ENCODE results near the gene DOLPP1. TPM values are rescaled to one million over a fixed set of nuclear protein-coding genes. Genes with fewer than 3 reads are reported as not detected.
"Not testable (repeated sequence)": the region's sequence is repeated elsewhere in the genome, so short reads cannot be mapped to it uniquely, and the experiment has no call there.

The DOLPP1 gene
- total and polyA plus RNA-seq, 2 experiments from 2014 or later, result 11.6 to 12.8 TPM

DNA sequence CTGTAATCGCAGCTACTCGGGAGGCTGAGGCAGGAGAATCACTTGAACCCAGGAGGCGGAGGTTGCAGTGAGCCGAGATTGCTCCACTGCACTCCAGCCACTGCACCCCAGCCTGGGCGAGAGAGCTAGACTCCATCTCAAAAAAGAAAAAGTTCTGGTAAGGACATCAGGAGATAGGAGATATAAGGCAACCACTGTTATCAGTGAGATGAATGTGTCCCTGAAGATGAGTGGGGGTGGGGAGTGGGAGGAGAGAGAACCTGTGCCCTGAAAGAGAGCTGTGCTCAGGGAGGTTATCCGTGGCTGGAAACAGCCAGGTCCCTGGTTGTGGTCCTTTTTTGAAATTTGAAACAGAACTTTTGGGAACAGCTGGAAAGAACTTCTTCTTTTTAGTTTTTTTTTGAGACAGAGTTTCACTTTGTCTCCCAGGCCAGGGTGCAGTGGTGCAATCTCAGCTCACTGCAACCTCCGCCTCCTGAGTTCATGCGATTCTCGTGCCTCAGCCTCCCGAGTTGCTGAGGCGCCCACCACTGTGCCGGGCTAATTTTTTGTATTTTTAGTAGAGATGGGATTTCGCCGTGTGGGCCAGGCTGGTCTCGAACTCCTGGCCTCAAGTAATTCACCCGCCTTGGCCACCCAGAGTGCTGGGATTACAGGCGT lies 32.9 kb downstream of the DOLPP1 start:
- Histone ChIP-seq H2AFZ (no peak overlapping the region), H3K4me2 (ENCODE audit: unreplicated experiment) (no peak overlapping the region), H3K9ac (no peak overlapping the region), H3K9me3 (ENCODE audit: low read depth) (no peaks in the 10 kb centered on the region), H3K27ac (no peak overlapping the region), H3K79me2 (ENCODE audit: insufficient read depth) (peaks cover 79% of the 10 kb centered on the region), H3K4me3 (no peak overlapping the region), H3K36me3 (ENCODE audit: low read depth) (no peaks in the 10 kb centered on the region), H3K9me2 (ENCODE audit: insufficient read depth) (no peaks in the 10 kb centered on the region), H3K4me1 (ENCODE audit: insufficient read depth) (peaks cover 6% of the 10 kb centered on the region), H3F3A (ENCODE audit: insufficient read depth) (peaks cover 10% of the 10 kb centered on the region; the same call in 1 of the 2 replicates), H4K20me1 (ENCODE audit: insufficient read depth) (no peaks in the 10 kb centered on the region; the same call in 1 of the 2 replicates), H3K27me3 (replicated peaks; ENCODE audit: insufficient read depth) (no peaks in the 10 kb centered on the region)
- 96 to 97% methylated on average over 17 of the region's 17 CpGs for WGBS, 2 experiments (ENCODE audit: low coverage in 1 of 2, low lambda C conversion rate in 2 of 2, missing lambda C conversion rate in 2 of 2)
- no peak for DNase-seq
- in situ Hi-C loops (cut with MboI), result no loop called here
- no peak for TF ChIP-seq EZH2phosphoT487 (IDR thresholded peaks at IDR 0.05; ENCODE audit: insufficient read depth, low read depth)
- no peak for TF ChIP-seq EZH2 (IDR thresholded peaks at IDR 0.05; ENCODE audit: insufficient read depth, poor library complexity, severe bottlenecking)

DNA sequence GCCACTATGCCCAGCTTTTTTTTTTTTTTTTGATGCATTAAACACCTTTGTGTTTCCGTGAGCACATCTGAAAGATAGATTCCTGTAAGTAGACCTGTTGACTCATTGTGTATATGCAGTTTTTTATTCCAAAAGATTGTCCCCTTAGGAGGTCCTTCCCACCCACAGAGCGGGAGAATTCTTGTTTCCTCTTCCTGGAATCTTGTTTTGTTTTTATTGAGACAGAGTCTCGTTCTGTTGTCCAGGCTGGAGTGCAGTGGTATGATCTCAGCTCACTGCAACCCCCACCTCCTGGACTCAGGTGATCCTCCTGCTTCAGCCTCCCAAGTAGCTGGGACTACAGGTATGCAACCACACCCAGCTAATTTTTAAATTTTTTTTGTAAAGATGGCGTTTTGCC lies 37.9 kb downstream of the DOLPP1 start:
- no peak overlapping the region for H3K9ac ChIP-seq
- 73 to 77% methylated on average over 4 of the region's 4 CpGs for WGBS, 2 experiments (ENCODE audit: low coverage in 1 of 2, low lambda C conversion rate in 2 of 2, missing lambda C conversion rate in 2 of 2)
- no peak overlapping the region for H3K27ac ChIP-seq
- peaks cover 13% of the 10 kb centered on the region; the same call in 1 of the 2 replicates for H3F3A ChIP-seq (ENCODE audit: insufficient read depth)
- H3K36me3 ChIP-seq (ENCODE audit: low read depth), result no peaks in the 10 kb centered on the region
- no peaks in the 10 kb centered on the region; the same call in 1 of the 2 replicates for H4K20me1 ChIP-seq (ENCODE audit: insufficient read depth)
- H3K4me2 ChIP-seq (ENCODE audit: unreplicated experiment), result no peak overlapping the region
- TF ChIP-seq EZH2phosphoT487 (IDR thresholded peaks at IDR 0.05; ENCODE audit: insufficient read depth, low read depth) (no peak), EZH2 (IDR thresholded peaks at IDR 0.05; ENCODE audit: insufficient read depth, poor library complexity, severe bottlenecking) (no peak)
- no peak overlapping the region for H3K4me3 ChIP-seq
- no peak for DNase-seq
- H2AFZ ChIP-seq, result no peak overlapping the region
- H3K79me2 ChIP-seq (ENCODE audit: insufficient read depth), result peaks cover 67% of the 10 kb centered on the region
- H3K4me1 ChIP-seq (ENCODE audit: insufficient read depth), result peaks cover 5% of the 10 kb centered on the region; the same call in 1 of the 2 replicates
- H3K27me3 ChIP-seq (replicated peaks; ENCODE audit: insufficient read depth), result no peaks in the 10 kb centered on the region
- in situ Hi-C loops (cut with MboI), result no loop called here
- no peaks in the 10 kb centered on the region for H3K9me3 ChIP-seq (ENCODE audit: low read depth)
- no peaks in the 10 kb centered on the region for H3K9me2 ChIP-seq (ENCODE audit: insufficient read depth)

DNA sequence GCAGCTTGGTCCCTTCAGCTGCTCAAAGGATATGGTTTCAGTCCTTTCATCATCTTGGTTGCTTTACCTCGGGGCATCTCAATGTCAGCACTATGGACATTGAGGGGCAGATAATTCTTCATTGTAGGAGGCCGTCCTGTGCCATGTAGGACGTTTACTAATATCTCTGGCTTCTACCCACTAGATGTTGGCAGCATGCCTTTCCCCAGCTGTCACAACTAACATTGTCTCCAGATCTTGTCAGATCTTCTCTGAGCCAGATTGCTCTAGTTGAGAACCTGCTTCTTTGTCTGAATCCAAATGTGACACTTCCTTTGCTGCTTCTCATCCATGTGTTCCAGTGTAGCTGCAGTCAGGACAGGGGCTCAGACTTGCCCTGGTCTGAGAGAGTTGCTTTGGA lies 40.6 kb downstream of the DOLPP1 start:
- Histone ChIP-seq H3K36me3 (ENCODE audit: low read depth) (no peaks in the 10 kb centered on the region; the same call in 1 of the 2 replicates), H4K20me1 (ENCODE audit: insufficient read depth) (no peaks in the 10 kb centered on the region; the same call in 1 of the 2 replicates), H3K9me3 (ENCODE audit: low read depth) (no peaks in the 10 kb centered on the region), H3K4me1 (ENCODE audit: insufficient read depth) (peaks cover 13% of the 10 kb centered on the region), H3K4me3 (no peak overlapping the region), H3K27ac (peak overlapping the region; percentile 30; the same call in 1 of the 2 replicates), H3K27me3 (replicated peaks; ENCODE audit: insufficient read depth) (no peaks in the 10 kb centered on the region), H3K9me2 (ENCODE audit: insufficient read depth) (no peaks in the 10 kb centered on the region), H3K4me2 (ENCODE audit: unreplicated experiment) (no peak overlapping the region), H3K9ac (peak overlapping the region; percentile 64), H2AFZ (no peak overlapping the region), H3F3A (ENCODE audit: insufficient read depth) (peaks cover 7% of the 10 kb centered on the region; the same call in 1 of the 2 replicates), H3K79me2 (ENCODE audit: insufficient read depth) (peaks cover 42% of the 10 kb centered on the region)
- in situ Hi-C loops (cut with MboI), result no loop called here
- peak; percentile 52 for DNase-seq
- no peak for TF ChIP-seq EZH2phosphoT487 (IDR thresholded peaks at IDR 0.05; ENCODE audit: insufficient read depth, low read depth)
- TF ChIP-seq EZH2 (IDR thresholded peaks at IDR 0.05; ENCODE audit: insufficient read depth, poor library complexity, severe bottlenecking), result no peak
- WGBS, 2 experiments (ENCODE audit: low coverage in 1 of 2, low lambda C conversion rate in 2 of 2, missing lambda C conversion rate in 2 of 2), result 59 to 66% methylated on average over 3 of the region's 3 CpGs

DNA sequence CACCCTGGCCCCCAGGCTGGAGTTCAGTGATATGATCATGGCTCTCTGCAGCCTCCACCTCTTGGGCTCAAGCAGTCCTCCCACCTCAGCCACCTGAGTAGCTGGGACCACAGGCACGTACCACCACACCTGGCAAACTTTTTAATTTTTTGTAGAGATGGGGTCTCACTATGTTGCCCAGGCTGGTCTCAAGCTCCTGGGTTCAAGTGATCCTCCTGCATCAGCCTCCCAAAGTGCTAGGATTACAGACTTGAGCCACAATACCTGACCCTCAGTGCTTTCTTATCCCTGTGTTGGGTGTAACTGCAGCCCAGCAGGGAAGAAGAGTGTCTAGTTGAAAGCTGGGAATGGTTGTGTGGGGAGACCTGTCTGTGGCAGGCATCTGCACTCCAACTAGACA lies 41.2 kb downstream of the DOLPP1 start:
- 100% methylated on average over 1 of the region's 1 CpG for WGBS, 2 experiments (ENCODE audit: low coverage in 1 of 2, low lambda C conversion rate in 2 of 2, missing lambda C conversion rate in 2 of 2)
- H3K36me3 ChIP-seq (ENCODE audit: low read depth), result no peaks in the 10 kb centered on the region; the same call in 1 of the 2 replicates
- in situ Hi-C loops (cut with MboI), result no loop called here
- no peaks in the 10 kb centered on the region for H3K27me3 ChIP-seq (replicated peaks; ENCODE audit: insufficient read depth)
- H3K9me2 ChIP-seq (ENCODE audit: insufficient read depth), result no peaks in the 10 kb centered on the region
- H2AFZ ChIP-seq, result no peak overlapping the region
- H4K20me1 ChIP-seq (ENCODE audit: insufficient read depth), result no peaks in the 10 kb centered on the region; the same call in 1 of the 2 replicates
- DNase-seq, result no peak
- no peak overlapping the region for H3K4me2 ChIP-seq (ENCODE audit: unreplicated experiment)
- TF ChIP-seq EZH2 (IDR thresholded peaks at IDR 0.05; ENCODE audit: insufficient read depth, poor library complexity, severe bottlenecking) (no peak), EZH2phosphoT487 (IDR thresholded peaks at IDR 0.05; ENCODE audit: insufficient read depth, low read depth) (no peak)
- H3K9me3 ChIP-seq (ENCODE audit: low read depth), result no peaks in the 10 kb centered on the region
- peaks cover 35% of the 10 kb centered on the region for H3K79me2 ChIP-seq (ENCODE audit: insufficient read depth)
- peaks cover 7% of the 10 kb centered on the region; the same call in 1 of the 2 replicates for H3F3A ChIP-seq (ENCODE audit: insufficient read depth)
- H3K4me3 ChIP-seq, result no peak overlapping the region
- H3K4me1 ChIP-seq (ENCODE audit: insufficient read depth), result peaks cover 13% of the 10 kb centered on the region
- no peak overlapping the region for H3K27ac ChIP-seq
- peak overlapping the region; percentile 64; the same call in 1 of the 2 replicates for H3K9ac ChIP-seq

DNA sequence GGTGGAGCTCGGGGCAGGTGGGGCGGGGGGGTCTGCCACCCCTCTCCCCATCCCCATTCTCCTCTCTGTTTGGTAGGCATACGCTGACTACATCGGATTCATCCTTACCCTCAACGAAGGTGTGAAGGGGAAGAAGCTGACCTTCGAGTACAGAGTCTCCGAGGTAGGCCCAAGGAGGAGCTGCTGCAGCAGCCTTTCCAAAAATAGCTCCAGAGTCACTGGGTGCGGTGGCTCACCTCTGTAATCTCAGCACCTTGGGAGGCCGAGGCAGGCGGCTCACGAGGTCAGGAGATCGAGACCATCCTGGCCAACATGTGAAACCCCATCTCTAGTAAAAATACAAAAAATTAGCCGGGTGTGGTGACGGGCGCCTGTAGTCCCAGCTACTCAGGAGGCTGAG lies 42.1 kb downstream of the DOLPP1 start:
- DNase-seq; H3K9me3 ChIP-seq (ENCODE audit: low read depth); H3K9ac ChIP-seq; H2AFZ ChIP-seq; H3K4me2 ChIP-seq (ENCODE audit: unreplicated experiment); H3K36me3 ChIP-seq (ENCODE audit: low read depth); H3K9me2 ChIP-seq (ENCODE audit: insufficient read depth); H3K27me3 ChIP-seq (replicated peaks; ENCODE audit: insufficient read depth); H3K27ac ChIP-seq; in situ Hi-C loops (cut with MboI); H3K4me3 ChIP-seq; H4K20me1 ChIP-seq (ENCODE audit: insufficient read depth); H3F3A ChIP-seq (ENCODE audit: insufficient read depth): not testable (repeated sequence)
- 98 to 99% methylated on average over 8 to 15 of the region's 15 CpGs for whole genome bisulfite sequencing, 2 experiments (ENCODE audit: low coverage in 1 of 2, low lambda C conversion rate in 2 of 2, missing lambda C conversion rate in 2 of 2)
- H3K79me2 ChIP-seq (ENCODE audit: insufficient read depth), result peaks cover 27% of the 10 kb centered on the region
- peaks cover 13% of the 10 kb centered on the region for H3K4me1 ChIP-seq (ENCODE audit: insufficient read depth)

Data from GM23248 (cell line).